Astrocyte of the cerebellum (primary cell): ENCODE data around the gene DND1.
"Not testable (repeated sequence)": the region's sequence is repeated elsewhere in the genome, so short reads cannot be mapped to it uniquely, and the experiment has no call there.

Experiments
- DNase-seq: peaks from one replicate; pipeline ENCODE4 v3.0.0-alpha.2; 2011; ENCODE audit warnings: low read depth
- H3K4me3 ChIP-seq: 2 replicates; pipeline ENCODE4 v1.5.1; 2011; ENCODE audit warnings: mild to moderate bottlenecking, low read depth, low read length, moderate library complexity
- CTCF ChIP-seq: IDR thresholded peaks from 2 replicates; pipeline ENCODE4 v1.5.1; 2012; ENCODE audit warnings: low read length, low read depth, moderate library complexity, mild to moderate bottlenecking; ENCODE audit errors: missing control alignments
- in situ Hi-C: cut with HindIII; loops from 2 replicates; pipeline ENCODE4 v1.10.0; 2017; ENCODE audit warnings: low sequenced_read_pairs

The DND1 gene

DNA sequence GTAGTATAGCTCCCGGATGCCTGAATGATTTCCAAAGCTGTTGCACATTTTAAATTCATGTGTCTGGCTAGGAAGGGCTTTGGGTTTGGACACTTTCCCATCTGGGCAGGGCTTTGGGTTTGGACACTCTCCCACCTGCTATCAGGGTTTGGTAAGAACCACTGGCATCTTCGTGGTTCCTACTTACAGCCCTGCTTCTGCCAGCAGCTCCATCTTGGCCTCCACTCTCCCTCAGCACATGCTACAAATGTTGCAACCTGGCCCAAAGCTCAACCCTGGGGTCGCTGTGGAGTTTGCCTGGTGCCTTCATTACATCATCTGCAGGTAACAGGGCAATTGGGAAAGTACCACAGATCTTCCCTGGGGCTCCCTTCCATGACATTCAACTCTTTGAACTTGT lies 30.7 kb downstream of the DND1 start:
- DNase-seq: peak; percentile 81
- in situ Hi-C loops: no loop called here
- TF ChIP-seq CTCF: no peak
- H3K4me3 ChIP-seq: no peak overlapping the region

GRCh38 chr5:140641716-140642115 lies 31.7 kb downstream of the DND1 start:
- in situ Hi-C loops: no loop called here
- DNase-seq: no peak
- no peak overlapping the region for H3K4me3 ChIP-seq
- no peak for TF ChIP-seq CTCF

DNA sequence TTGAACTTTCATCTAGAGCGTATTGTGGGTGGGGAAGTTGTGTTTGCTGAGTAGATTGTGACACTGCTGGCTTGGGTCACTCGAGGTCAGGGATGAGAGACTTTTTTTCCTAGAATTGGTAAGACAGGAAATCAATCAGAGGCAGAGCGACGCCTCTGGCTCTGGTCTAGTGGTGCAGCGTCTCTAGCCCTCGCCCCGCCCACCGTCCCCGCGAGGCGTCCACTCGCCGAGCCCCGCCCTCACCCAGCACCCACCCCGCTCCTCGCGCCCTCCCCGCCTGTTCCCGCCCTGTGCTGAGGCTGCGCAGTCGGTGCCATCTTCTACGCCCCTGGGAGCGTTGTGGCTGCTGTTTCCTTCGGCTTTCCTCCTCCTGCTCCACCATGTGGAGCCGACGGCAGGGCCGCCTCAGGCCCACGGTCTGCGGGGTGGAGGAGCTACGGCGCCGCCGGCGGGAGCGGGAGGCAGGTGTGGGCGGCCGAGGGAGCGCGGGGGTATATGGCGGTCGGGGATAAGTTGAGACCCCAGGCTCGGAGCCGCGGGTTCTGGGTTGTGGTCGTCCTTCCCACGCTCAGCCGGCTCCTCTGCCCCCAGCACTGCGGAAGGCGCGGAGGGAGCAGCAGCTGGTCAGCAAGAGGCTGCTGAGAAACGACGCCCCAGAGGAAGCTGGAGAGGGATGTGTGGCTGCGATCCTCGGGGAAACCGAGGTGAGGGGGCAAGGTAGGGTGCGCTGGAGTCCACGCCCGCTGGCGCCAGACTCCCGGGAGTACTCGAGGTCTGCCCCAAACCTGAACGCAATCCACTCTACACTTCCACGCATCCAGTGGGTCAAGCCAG lies 34.0 kb downstream of the DND1 start, which contains the start of gene TMCO6:
Gene TMCO6 (plus strand): TSS at position 304 of the 834 bp plus-strand sequence. CDS start 77 bp downstream, at position 381.
- in situ Hi-C loops: no loop called here
- DNase-seq: peak; percentile 76
- peak; percentile 62 for TF ChIP-seq CTCF
- H3K4me3 ChIP-seq: peak within 1 kb of the TSS; percentile 68

GRCh38 chr5:140638898-140639147 lies 34.6 kb downstream of the DND1 start:
- peak overlapping the region; percentile 68 for H3K4me3 ChIP-seq
- in situ Hi-C loops, DNase-seq: not testable (repeated sequence)

- DNase-seq: no peak
- TF ChIP-seq CTCF: no peak
These were observed 35.8 kb downstream of the DND1 start for GRCh38 chr5:140637371-140638100.

DNA sequence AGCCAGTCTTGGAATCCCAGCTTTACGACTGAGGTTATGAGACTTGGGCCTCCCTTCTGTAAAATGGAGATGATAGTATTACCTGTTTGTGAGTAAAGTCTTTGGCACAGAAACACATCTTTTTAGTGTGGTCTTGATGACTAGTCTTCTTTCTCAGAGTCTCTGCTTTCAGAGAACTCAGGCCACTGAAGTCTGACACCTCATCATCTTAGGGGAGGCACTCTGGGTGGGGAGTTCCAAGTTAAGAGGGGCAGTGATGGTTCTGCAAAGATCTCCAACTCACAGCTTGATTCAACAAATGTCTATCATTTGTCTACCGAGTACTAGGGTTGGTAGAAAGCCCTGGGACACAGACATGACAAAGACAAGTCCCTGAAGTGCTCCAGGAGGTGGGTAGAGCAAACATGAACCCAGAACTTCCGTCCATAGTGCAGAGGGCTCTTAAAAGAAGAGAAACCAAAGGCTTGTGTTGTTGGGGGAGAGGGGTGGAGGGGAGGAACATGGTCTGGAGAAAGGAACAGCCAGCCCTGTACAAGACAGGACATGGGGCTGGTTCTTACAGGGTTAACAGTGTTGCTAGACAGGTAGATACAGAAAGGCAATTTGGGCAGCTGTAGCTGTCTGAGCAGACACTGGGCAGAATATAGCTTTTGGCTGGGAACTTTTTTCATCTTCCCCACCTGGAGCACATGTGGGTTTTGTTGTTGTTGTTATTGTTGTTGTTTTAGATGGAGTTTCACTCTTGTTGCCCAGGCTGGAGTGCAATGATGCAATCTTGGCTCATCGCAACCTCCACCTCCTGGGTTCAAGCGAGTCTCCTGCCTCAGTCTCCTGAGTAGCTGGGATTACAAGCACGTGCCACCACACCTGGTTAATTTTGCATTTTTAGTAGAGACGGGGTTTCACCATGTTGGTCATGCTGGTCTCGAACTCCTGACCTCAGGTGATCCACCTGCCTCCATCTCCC lies 37.8 kb downstream of the DND1 start:
- no peak for DNase-seq
- in situ Hi-C loops: no loop called here
- no peak for TF ChIP-seq CTCF
- no peak overlapping the region for H3K4me3 ChIP-seq

More at GRCh38 chr5:140637371-140638100, 35.8 kb downstream of the DND1 start:
- in situ Hi-C loops: no loop called here
- H3K4me3 ChIP-seq: no peak overlapping the region
